Body of pancreas (tissue), 4 donors: ENCODE measurements around the gene KATNB1. TPM values are rescaled to one million over a fixed set of nuclear protein-coding genes. Genes with fewer than 3 reads are reported as not detected.

Experiments
- ATAC-seq: fragments of 150-250 bp; one replicate; pipeline ENCODE4 v1.9.1; 2016
- DNase-seq, 4 donors: peaks; one replicate each; pipeline ENCODE4 v3.0.0-alpha.2; 2019
- H3K27ac ChIP-seq, 4 donors: fragments of 200-600 bp; sonication (generic); 1 replicate in 3 of 4; 2 replicates in 1 of 4; pipeline versions ENCODE4 v1.5.1 to v1.6.1; 2016 to 2019; ENCODE audit warnings: mild to moderate bottlenecking in 1 of 4, mixed read lengths in 1 of 4, moderate library complexity in 1 of 4
- H3K27me3 ChIP-seq, 2 donors: fragments of 200-600 bp; sonication (generic); one replicate each; pipeline ENCODE4 v1.6.0; 2016; ENCODE audit warnings: mild to moderate bottlenecking in 1 of 2
- H3K36me3 ChIP-seq, 2 donors: fragments of 200-600 bp; sonication (generic); replicated peaks in 1 of 2; 2 replicates each; pipeline ENCODE4 v1.5.1; 2016; ENCODE audit warnings: low read depth in 2 of 2; ENCODE audit not compliant: insufficient read depth in 1 of 2
- H3K4me1 ChIP-seq: fragments of 200-600 bp; sonication (generic); one replicate; pipeline ENCODE4 v1.6.0; 2016
- H3K4me3 ChIP-seq, 2 donors: fragments of 200-600 bp; sonication (generic); 1 replicate in 1 of 2; 2 replicates in 1 of 2; pipeline ENCODE4 v1.5.1; 2016 to 2019
- H3K9me3 ChIP-seq, 3 donors: fragments of 200-600 bp; sonication (generic); 1 replicate in 2 of 3; 2 replicates in 1 of 3; pipeline ENCODE4 v1.5.1; 2016
- POLR2A ChIP-seq, 3 donors: fragments of 450-650 bp; IDR thresholded peaks; one replicate each; pipeline ENCODE4 v1.6.1; 2016; ENCODE audit warnings: antibody characterized with exemption in 3 of 3, mild to moderate bottlenecking in 2 of 3
- WGBS, 2 donors: methylation state at CpG; one replicate each; pipeline ENCODE4 v1.1.5; 2017; 5-methylcytosine and 5-hydroxymethylcytosine counted together
- intact Hi-C: fragments of 100-400 bp; cut with DNase I; formaldehyde crosslinking; loops from one replicate; pipeline ENCODE4 v1.15.1; 2023
- total RNA-seq, 2 donors: library from RNA; depleted of rRNA; stranded (reverse); fragments of >200 nt; gene quantifications; one replicate each; pipeline ENCODE4 v1.1.0, GENCODE V29; 2016
- TF ChIP-seq, protein P1 (sequence below), 7 experiments: fragments of 450-650 bp in 4 of 7; fragments of 200-600 bp in 3 of 7; sonication (generic) in 3 of 7; IDR thresholded peaks; one replicate each; pipeline ENCODE4 v1.5.1; 2016 to 2019; ENCODE audit warnings: antibody characterized with exemption in 7 of 7

The KATNB1 gene
- total RNA-seq, 2 donors from 2014 or later = 13.7 to 14.2 TPM

DNA sequence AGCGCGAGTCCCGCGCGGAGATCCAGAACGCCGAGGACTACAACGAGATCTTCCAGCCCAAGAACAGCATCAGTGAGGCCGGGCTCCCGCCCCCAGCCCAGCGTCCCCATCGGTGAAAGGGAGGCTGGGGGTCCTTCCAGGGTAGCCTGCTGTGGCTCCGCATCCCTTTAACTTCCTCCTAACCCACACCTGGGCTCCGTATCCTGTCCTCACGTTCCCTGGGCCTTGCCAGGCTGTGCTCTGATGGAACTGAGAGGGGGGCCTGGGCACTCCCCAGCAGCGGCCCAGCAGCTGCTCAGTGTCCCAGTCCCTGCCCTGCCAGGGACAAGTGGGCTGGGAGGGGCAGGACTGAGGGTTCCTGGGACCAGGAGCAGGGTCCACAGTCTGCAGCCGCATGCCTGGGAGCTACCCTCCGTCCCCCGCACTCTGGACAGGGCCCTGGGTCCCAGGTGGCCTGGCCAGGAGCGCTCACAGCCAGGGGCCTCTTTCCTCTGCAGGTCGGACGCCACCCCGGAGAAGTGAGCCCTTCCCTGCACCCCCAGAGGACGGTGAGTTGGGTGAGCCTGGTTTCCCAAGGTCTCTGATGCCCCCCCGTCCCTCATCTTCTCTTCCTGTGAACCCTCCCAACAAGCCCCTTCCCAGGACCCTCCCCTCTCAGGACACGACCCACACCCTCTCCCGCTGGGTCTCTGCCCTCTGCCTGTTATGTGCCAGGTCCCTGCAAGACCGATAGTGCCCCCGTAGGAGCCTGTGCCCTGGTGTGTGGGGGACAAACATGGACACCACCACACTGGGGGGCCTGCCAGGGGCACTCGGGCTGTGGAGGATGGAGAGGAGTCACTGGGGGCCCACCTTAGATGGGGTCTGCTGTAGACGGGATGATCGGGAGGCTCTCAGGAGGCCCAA is 18.1 kb downstream of the KATNB1 start:
- Histone ChIP-seq H3K27ac (no peak overlapping the region), H3K27me3 (no peaks in the 10 kb centered on the region), H3K4me3 (no peak overlapping the region), H3K36me3 (peaks cover 0 to 2% of the 10 kb centered on the region in 2 donors), H3K9me3 (no peaks in the 10 kb centered on the region), H3K4me1 (peaks cover 8% of the 10 kb centered on the region)
- 91 to 92% methylated on average over 21 to 24 of the region's 32 CpGs for WGBS, 2 donors
- intact Hi-C loops = loop anchor here (5.0 to 10.0 kb wide), 2 partner anchors 104 to 241 kb away; no protein-coding TSS in a partner anchor
- DNase-seq (peak in 1 of 4 donors; percentile 3), ATAC-seq (no peak)
- TF ChIP-seq POLR2A (IDR thresholded peaks at IDR 0.05) = no peak
- TF ChIP-seq, protein P1, sequence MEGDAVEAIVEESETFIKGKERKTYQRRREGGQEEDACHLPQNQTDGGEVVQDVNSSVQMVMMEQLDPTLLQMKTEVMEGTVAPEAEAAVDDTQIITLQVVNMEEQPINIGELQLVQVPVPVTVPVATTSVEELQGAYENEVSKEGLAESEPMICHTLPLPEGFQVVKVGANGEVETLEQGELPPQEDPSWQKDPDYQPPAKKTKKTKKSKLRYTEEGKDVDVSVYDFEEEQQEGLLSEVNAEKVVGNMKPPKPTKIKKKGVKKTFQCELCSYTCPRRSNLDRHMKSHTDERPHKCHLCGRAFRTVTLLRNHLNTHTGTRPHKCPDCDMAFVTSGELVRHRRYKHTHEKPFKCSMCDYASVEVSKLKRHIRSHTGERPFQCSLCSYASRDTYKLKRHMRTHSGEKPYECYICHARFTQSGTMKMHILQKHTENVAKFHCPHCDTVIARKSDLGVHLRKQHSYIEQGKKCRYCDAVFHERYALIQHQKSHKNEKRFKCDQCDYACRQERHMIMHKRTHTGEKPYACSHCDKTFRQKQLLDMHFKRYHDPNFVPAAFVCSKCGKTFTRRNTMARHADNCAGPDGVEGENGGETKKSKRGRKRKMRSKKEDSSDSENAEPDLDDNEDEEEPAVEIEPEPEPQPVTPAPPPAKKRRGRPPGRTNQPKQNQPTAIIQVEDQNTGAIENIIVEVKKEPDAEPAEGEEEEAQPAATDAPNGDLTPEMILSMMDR (IDR thresholded peaks at IDR 0.05) = no peak

GRCh38 chr16:57754354-57755060 is 18.9 kb downstream of the KATNB1 start:
- peaks cover 0 to 2% of the 10 kb centered on the region in 2 donors for H3K36me3 ChIP-seq
- ATAC-seq = no peak
- no peaks in the 10 kb centered on the region for H3K9me3 ChIP-seq

GRCh38 chr16:57755061-57755684 is 19.6 kb downstream of the KATNB1 start:
- H3K4me3 ChIP-seq = no peak overlapping the region
- no peak overlapping the region for H3K27ac ChIP-seq
- no peak for ATAC-seq
- peaks cover 8% of the 10 kb centered on the region for H3K4me1 ChIP-seq
- no peaks in the 10 kb centered on the region for H3K9me3 ChIP-seq
- peak in 1 of 4 donors; percentile 5 for DNase-seq
- no peaks in the 10 kb centered on the region for H3K27me3 ChIP-seq
- intact Hi-C loops = loop anchor here (10.0 kb wide), 1 partner anchor 240 kb away; no protein-coding TSS in a partner anchor
- TF ChIP-seq, protein P1 (IDR thresholded peaks at IDR 0.05) = no peak
- no peak for TF ChIP-seq POLR2A (IDR thresholded peaks at IDR 0.05)
- 82 to 84% methylated on average over 6 to 22 of the region's 24 CpGs for WGBS, 2 donors
- peaks cover 0 to 3% of the 10 kb centered on the region in 2 donors for H3K36me3 ChIP-seq

More at GRCh38 chr16:57754354-57755060, 18.9 kb downstream of the KATNB1 start:
- TF ChIP-seq, protein P1 (IDR thresholded peaks at IDR 0.05) = no peak
- TF ChIP-seq POLR2A (IDR thresholded peaks at IDR 0.05) = no peak
- intact Hi-C loops = loop anchor here (5.0 to 10.0 kb wide), 2 partner anchors 103 to 240 kb away; no protein-coding TSS in a partner anchor
- no peak overlapping the region for H3K4me3 ChIP-seq
- 76 to 81% methylated on average over 9 of the region's 9 CpGs for WGBS, 2 donors
- no peaks in the 10 kb centered on the region for H3K27me3 ChIP-seq
- H3K27ac ChIP-seq = no peak overlapping the region
- no peak for DNase-seq
- H3K4me1 ChIP-seq = peaks cover 8% of the 10 kb centered on the region

GRCh38 chr16:57755726-57756423 is 20.3 kb downstream of the KATNB1 start:
- H3K36me3 ChIP-seq = peaks cover 0 to 5% of the 10 kb centered on the region in 2 donors
- H3K27me3 ChIP-seq = no peaks in the 10 kb centered on the region
- no peak overlapping the region for H3K27ac ChIP-seq
- H3K4me3 ChIP-seq = no peak overlapping the region
- H3K9me3 ChIP-seq = no peaks in the 10 kb centered on the region
- no peak for ATAC-seq
- WGBS, 2 donors = 71 to 78% methylated on average over 17 to 18 of the region's 18 CpGs
- peak in 1 of 4 donors; percentile 6 for DNase-seq
- intact Hi-C loops = loop anchor here (10.0 kb wide), 1 partner anchor 239 kb away; no protein-coding TSS in a partner anchor
- peaks cover 8% of the 10 kb centered on the region for H3K4me1 ChIP-seq
- no peak for TF ChIP-seq POLR2A (IDR thresholded peaks at IDR 0.05)
- TF ChIP-seq, protein P1 (IDR thresholded peaks at IDR 0.05) = no peak
